NCI-H524 (cell line): ENCODE data around the gene ANKRD23.

Experiments used
- DNase-seq, 2 experiments: peaks; one replicate each; lab custom pipeline; 2025; lab: John Stamatoyannopoulos, UW

Gene ANKRD23

GRCh38 chr2:96877042-96877451, 33.2 kb upstream of the ANKRD23 start:
- no peak for DNase-seq

GRCh38 chr2:96876269-96877041, 32.6 kb upstream of the ANKRD23 start:
- no peak for DNase-seq

GRCh38 chr2:96875498-96876268, 31.9 kb upstream of the ANKRD23 start:
- DNase-seq = peak in 1 of 2 experiments; percentile 24

DNA sequence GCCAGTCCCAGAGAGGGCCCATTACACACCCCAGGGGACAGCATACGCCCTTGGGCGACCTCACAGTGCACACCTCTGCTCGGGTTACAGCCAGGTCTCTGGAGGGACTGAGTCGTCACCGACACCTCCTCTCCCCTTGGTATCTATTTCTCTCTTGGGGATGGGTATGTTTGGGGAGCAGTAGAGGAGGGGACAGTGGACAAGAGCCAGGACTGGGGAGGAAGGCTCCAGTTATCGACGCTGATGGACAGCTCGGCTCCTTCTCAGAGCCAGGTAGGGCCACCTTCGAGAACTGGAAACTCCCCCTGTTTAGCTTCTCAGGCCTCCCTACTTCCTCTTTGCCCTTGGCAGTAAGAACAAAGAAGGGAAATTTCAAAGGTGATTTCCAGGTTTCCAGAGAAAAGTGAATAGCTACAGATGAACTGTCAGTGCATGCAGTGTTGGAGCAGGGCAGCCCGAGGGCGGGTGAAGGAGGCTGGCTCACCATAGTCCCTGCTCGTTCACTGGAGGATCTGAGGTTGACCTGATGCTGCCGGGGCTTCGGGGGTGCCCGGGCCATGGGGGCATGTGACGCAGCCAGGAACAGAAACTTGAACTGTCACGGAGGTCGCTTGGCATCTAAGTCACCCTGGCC, 30.5 kb upstream of the ANKRD23 start:
- no peak for DNase-seq

GRCh38 chr2:96873651-96874096, 29.9 kb upstream of the ANKRD23 start:
- no peak for DNase-seq

DNA sequence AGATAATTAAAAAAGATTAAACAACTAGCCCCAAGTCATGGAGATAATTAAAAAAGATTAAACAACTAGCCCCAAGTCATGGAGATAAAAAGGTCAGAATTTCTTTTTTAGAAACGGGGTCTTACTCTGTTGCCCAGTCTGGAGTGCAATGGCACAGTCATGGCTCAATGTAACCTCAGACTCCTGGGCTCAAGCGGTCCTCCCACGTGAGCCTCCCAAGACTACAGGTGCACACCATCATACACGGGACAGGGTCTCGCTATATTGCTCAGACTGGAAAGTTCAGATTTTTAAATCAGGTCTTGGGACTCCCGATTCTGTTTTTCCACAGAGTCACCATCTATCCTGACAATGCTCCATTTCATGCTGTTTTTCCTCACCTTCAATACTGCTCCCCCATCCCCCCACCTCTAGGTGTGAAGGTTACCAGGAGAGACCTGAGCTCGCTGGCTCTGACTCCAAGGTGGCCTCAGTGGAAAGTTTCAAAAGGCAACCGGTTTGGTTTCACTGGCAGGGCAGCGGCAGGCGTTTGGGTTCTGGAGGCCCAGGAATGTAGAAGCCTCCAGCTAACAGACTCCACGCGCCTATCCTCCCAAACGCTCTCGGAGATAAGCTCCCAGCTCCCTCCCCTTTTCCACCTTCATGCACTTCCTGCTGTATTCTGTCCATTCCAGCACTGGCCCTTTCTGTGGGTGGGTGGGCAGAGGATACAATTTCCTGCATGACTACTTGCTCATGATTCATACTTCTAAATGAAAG, 28.9 kb upstream of the ANKRD23 start:
- no peak for DNase-seq

DNA sequence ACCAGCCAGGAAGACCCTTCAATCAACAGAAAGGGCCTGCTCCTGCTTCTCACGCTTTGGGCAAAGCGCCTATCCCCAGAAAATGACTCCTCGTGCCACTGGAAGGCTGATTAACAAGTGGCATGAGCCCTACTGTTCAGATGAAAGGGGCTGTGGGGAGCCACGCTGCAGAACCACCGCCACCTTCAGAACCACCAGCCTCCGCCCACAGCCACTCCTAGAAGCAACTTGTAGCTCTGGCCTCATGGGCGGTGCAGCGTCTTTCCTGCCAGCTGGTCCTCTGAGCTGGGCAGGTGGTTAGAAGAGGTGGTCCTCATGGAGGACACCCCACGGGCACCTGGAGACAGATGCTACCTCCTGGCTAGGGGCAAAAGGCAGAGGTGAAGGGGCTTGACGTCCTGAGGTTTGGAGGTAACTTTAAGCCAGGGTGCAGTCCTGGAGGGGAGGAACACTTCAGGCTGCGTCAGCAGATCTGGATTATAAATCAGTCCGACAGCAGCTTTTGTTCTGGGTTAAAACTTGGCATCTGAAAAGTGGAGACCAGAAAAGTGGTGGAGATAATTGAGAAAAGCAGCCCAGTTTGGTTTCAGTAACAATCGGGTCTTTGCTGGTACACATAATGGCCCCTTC, 26.9 kb upstream of the ANKRD23 start:
- DNase-seq = peak; percentile 14 to 35

DNA sequence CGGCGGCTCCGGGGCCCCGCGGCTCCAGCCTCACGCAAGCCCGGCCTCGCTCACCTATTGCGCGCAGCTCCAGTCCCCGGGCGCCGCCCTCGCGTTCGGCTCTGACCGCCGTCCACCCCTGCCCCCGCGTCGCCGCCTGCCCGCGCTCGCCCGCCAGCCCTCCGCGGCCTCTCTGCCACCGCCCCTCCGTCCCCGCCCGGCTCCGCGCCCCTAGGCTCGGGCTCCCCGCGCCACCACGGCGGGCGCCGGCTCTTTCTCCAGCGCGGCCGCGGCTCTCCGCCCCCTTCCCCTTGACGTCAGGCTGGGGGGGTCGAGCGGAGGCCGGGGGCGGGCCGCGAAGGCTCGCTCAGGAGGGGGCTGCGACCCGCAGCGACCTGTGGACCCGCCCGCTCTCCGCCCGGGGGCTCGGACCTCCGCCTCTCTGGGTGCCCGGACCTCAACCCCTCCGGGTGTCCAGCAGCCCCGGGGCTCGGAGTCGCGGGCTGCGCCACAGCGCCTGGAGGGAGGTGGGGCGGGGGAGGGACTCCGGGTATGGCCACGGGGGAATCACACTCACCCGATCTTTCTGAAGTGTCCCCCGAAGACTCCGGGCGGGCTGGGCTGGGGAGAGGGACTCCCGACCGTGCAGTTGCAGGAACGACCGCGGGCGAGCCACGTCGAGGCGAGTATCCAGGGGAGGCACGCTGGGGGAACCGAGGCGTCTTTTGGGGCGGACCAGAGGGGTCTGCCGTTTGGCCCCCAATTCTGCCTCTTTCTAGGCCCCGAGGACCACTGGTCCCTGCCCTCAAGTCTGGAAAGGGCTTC, 26.2 kb upstream of the ANKRD23 start, which contains the start of gene SEMA4C:
TSS of gene SEMA4C (minus strand) at position 259 of the 804 bp plus-strand sequence. CDS start 2,194 bp downstream, outside the sequence.
- DNase-seq = peak in 1 of 2 experiments; percentile 15

- peak in 1 of 2 experiments; percentile 44 for DNase-seq
Measured at GRCh38 chr2:96869281-96869821, 25.5 kb upstream of the ANKRD23 start.

GRCh38 chr2:96868555-96869280, 24.9 kb upstream of the ANKRD23 start:
- DNase-seq = peak; percentile 52 to 77

DNA sequence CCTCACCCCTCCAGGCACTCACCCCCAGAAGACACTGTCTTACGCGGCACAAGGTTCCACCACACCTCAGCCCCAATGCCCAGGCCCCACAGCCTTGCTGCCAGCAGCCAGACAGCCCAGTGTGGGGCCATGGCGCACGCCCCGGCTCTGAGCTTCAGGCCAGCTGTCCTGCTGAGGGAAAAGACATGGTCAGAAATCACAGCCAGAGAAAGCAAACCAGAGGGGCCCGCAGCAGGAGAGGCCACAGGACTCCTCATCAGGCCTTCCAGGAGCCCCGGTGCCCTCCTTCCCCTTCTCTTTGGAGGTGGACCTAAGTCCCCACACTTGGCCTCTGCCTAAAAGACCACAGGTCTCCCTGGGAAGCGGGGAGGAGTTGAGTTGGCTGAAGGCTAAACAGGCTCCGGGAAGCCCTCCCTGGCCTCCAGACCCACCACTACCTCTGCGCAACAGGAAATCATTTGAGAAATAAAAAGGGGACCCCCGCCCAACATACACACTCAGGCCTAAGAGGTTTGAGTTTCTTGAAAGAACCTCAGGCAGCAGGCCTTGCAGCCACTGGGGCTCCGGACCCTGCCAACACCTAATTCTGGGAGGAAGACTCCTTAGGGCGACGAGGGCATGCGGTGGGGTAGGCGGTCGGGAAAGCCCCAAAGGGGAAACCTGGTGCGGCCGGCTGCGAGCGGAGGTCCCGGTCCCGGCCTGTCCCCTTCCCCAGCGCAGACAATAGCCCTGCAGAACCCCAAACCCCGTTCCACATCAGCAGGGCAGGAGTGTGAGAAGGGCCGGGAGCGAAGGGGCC, 24.1 kb upstream of the ANKRD23 start:
- DNase-seq = no peak

DNA sequence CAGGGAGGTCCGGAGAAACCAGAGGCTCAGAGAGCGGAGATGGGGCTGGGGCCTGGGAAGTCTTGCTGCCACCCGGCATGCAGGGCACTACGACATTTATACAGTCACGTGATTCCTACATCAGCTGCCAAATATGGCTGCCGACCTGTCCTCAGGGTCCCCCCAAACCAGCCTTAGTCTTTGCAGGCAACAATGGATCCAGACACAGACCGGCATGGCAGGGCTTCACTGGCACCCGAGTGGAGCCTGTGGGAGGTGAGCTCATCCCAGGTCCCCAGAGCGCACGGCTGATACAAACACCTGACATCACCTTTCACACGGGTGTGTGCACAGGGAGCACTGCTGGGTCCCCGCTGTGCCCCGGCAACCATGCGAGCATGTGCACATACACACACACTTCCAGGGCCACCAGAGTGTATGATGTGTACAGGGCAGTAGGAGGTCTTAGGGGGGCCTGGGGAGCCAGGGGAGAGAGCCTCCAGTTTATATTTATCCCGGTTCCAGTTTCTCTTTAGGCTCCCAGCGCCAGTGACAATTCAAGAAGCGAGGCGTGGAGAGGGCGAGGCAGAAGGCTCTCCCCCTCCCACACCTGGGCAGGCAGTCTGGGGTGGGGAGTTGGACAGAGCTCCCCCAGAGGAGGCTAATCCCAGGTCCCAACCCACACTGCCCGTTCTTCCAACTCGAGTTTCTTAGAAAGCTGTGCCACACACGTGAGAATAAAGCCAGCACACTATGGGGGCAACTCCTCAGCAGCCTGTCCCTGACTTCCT, 23.4 kb upstream of the ANKRD23 start:
- no peak for DNase-seq

DNA sequence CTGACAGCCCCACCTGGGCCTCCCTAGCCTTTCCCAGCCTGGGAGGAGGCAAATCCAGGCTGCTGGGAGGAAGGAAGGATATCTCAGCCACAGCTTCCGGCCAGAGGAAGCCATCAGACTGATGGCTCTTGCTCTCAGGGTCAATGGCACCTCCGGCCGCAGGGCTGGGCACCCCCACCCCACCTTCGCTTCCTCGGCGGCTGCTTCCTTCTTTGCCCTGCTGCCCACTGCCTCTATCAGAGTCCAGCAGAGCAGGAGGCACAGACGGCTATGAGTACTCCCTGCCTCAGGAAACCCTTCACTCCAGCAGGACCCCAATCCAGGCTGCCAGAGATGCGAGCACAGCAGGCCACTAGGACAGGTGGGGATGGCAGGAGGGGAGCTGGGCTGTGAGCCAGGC, 22.8 kb upstream of the ANKRD23 start:
- DNase-seq = no peak

- no peak for DNase-seq
Measured at GRCh38 chr2:96866149-96866548, 22.3 kb upstream of the ANKRD23 start.

DNA sequence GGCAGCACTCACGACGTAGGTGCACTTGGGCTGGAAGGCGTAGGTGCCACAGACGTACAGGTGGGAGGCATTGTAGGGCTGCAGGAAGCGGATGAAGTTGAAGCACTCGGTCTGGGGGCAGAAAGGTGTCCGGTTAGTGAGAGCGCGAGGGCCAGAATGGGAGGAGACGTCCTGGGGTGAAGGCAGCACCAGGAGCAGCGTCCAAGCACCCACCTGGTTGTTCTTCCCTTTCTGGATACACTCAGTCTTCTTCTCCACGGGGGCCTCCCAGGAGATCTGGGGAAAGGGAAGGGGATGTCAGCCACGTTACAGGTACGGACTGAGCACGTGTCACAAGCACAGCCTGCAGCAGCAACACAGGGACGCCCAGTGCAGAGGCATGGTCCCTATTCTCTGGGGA, 21.8 kb upstream of the ANKRD23 start:
- no peak for DNase-seq

- no peak for DNase-seq
Measured at GRCh38 chr2:96864343-96865091, 20.7 kb upstream of the ANKRD23 start.
